ENCODE data around the gene FBXO48. TPM values are rescaled to one million over a fixed set of nuclear protein-coding genes. Genes with fewer than 3 reads are reported as not detected.

The FBXO48 gene
- total and polyA plus RNA-seq, 2 of the 4 experiments (the other 2 are of a cell fraction) = 0.18 to 0.43 TPM

Other genes starting within 250 kb of the FBXO48 start
- gene PPP3R1, start 214.8 kb downstream of the FBXO48 start, total RNA-seq (2012; rRNA removed) = 9.1 and 18.1 TPM in 2 replicates
- gene PPP3R1, start 214.8 kb downstream of the FBXO48 start, polyA plus RNA-seq (2012; rRNA removed) = 11.0 and 17.3 TPM in 2 replicates
- gene CNRIP1, start 147.3 kb downstream of the FBXO48 start, total RNA-seq (2012; rRNA removed) = 23.3 and 25.6 TPM in 2 replicates
- 32.6 and 32.7 TPM in 2 replicates for gene CNRIP1, start 147.3 kb downstream of the FBXO48 start, polyA plus RNA-seq (2012; rRNA removed)
- under 0.01 TPM in 1 of 2 replicates, not detected in the other for gene PLEK, start 102.0 kb downstream of the FBXO48 start, total RNA-seq (2012; rRNA removed)
- 0.03 TPM in 1 of 2 replicates, not detected in the other for gene PLEK, start 102.0 kb downstream of the FBXO48 start, polyA plus RNA-seq (2012; rRNA removed)
- 2.3 and 3.3 TPM in 2 replicates for gene APLF, start 291 bp upstream of the FBXO48 start, total RNA-seq (2012; rRNA removed)
- 1.2 and 1.5 TPM in 2 replicates for gene APLF, start 291 bp upstream of the FBXO48 start, polyA plus RNA-seq (2012; rRNA removed)
- not detected in 2 replicates for gene PROKR1, start 176.3 kb upstream of the FBXO48 start, total RNA-seq (2012; rRNA removed)
- gene PROKR1, start 176.3 kb upstream of the FBXO48 start, polyA plus RNA-seq (2012; rRNA removed) = not detected in 2 replicates

All from IMR-90 (cell line).